Central memory CD8-positive, alpha-beta T cell (primary cell): ENCODE results near the gene ABCB1.

Experiments
- ATAC-seq: fragments of 150-1000 bp; cut with Tn5 transposase; replicated peaks from 2 replicates; pipeline ENCODE4 v1.10.0; 2022; ENCODE audit warnings: mild to moderate bottlenecking, moderate FRiP score, moderate number of reproducible peaks; ENCODE audit not compliant: poor library complexity, severe bottlenecking; ENCODE audit errors: extremely low read depth
- DNase-seq, 2 donors: peaks; one replicate each; pipeline ENCODE4 v3.0.0; 2021; ENCODE audit warnings: low spot score in 2 of 2
- H3K27ac Mint-ChIP-seq: one replicate; pipeline ENCODE4 v1.8.0; 2022; ENCODE audit warnings: low read depth, mild to moderate bottlenecking, moderate library complexity, mixed read lengths
- H3K27me3 Mint-ChIP-seq: one replicate; pipeline ENCODE4 v1.8.0; 2022; ENCODE audit warnings: mixed read lengths
- H3K36me3 Mint-ChIP-seq: one replicate; pipeline ENCODE4 v1.8.0; 2022; ENCODE audit warnings: mild to moderate bottlenecking, moderate library complexity, mixed read lengths; ENCODE audit not compliant: insufficient read depth
- H3K4me1 Mint-ChIP-seq: one replicate; pipeline ENCODE4 v1.8.0; 2022; ENCODE audit warnings: mixed read lengths
- H3K4me3 Mint-ChIP-seq: one replicate; pipeline ENCODE4 v1.8.0; 2022; ENCODE audit warnings: mild to moderate bottlenecking, moderate library complexity, mixed read lengths
- H3K9me3 Mint-ChIP-seq: one replicate; pipeline ENCODE4 v1.8.0; 2022; ENCODE audit warnings: mixed read lengths

The ABCB1 gene

GRCh38 chr7:87505557-87506245, 95.0 kb downstream of the ABCB1 start:
- DNase-seq = no peak
- Mint-ChIP-seq H3K27ac (no peak overlapping the region), H3K36me3 (peaks cover 6% of the 10 kb centered on the region), H3K27me3 (peaks cover 8% of the 10 kb centered on the region), H3K4me1 (no peaks in the 10 kb centered on the region), H3K9me3 (no peaks in the 10 kb centered on the region), H3K4me3 (no peak overlapping the region)
- ATAC-seq = no peak

- Mint-ChIP-seq H3K9me3 (no peaks in the 10 kb centered on the region), H3K4me1 (no peaks in the 10 kb centered on the region), H3K27me3 (peaks cover 14% of the 10 kb centered on the region), H3K36me3 (peaks cover 6% of the 10 kb centered on the region), H3K4me3 (no peak overlapping the region), H3K27ac (no peak overlapping the region)
- ATAC-seq = no peak
- no peak for DNase-seq
These were observed 95.6 kb downstream of the ABCB1 start for GRCh38 chr7:87505122-87505521.

GRCh38 chr7:87499494-87499893, 101.2 kb downstream of the ABCB1 start:
- Mint-ChIP-seq H3K27ac (no peak overlapping the region), H3K27me3 (peaks cover 14% of the 10 kb centered on the region), H3K4me3 (no peak overlapping the region), H3K9me3 (no peaks in the 10 kb centered on the region), H3K4me1 (no peaks in the 10 kb centered on the region), H3K36me3 (no peaks in the 10 kb centered on the region)
- no peak for DNase-seq
- no peak for ATAC-seq

- Mint-ChIP-seq H3K36me3 (no peaks in the 10 kb centered on the region), H3K27me3 (peaks cover 14% of the 10 kb centered on the region), H3K27ac (no peak overlapping the region), H3K4me1 (no peaks in the 10 kb centered on the region), H3K9me3 (no peaks in the 10 kb centered on the region), H3K4me3 (no peak overlapping the region)
- ATAC-seq (no peak), DNase-seq (no peak)
These were observed 101.8 kb downstream of the ABCB1 start for GRCh38 chr7:87498893-87499292.

- Mint-ChIP-seq H3K9me3 (no peaks in the 10 kb centered on the region), H3K36me3 (no peaks in the 10 kb centered on the region), H3K4me3 (no peak overlapping the region), H3K27ac (no peak overlapping the region), H3K4me1 (no peaks in the 10 kb centered on the region), H3K27me3 (peaks cover 14% of the 10 kb centered on the region)
- no peak for ATAC-seq
- no peak for DNase-seq
These were observed 103.2 kb downstream of the ABCB1 start for GRCh38 chr7:87497482-87497881.

- no peaks in the 10 kb centered on the region for H3K4me1 Mint-ChIP-seq
- H3K27ac Mint-ChIP-seq = no peak overlapping the region
- ATAC-seq = no peak
- no peaks in the 10 kb centered on the region for H3K9me3 Mint-ChIP-seq
- no peak for DNase-seq
- H3K4me3 Mint-ChIP-seq = no peak overlapping the region
- H3K27me3 Mint-ChIP-seq = peaks cover 2% of the 10 kb centered on the region
- H3K36me3 Mint-ChIP-seq = no peaks in the 10 kb centered on the region
These were observed 105.3 kb downstream of the ABCB1 start for GRCh38 chr7:87495366-87495765.

GRCh38 chr7:87494454-87494853, 106.2 kb downstream of the ABCB1 start:
- no peak for DNase-seq
- Mint-ChIP-seq H3K9me3 (no peaks in the 10 kb centered on the region), H3K27ac (no peak overlapping the region), H3K4me3 (no peak overlapping the region), H3K36me3 (no peaks in the 10 kb centered on the region), H3K4me1 (no peaks in the 10 kb centered on the region), H3K27me3 (no peaks in the 10 kb centered on the region)
- ATAC-seq = no peak

GRCh38 chr7:87483131-87483530, 117.6 kb downstream of the ABCB1 start:
- no peaks in the 10 kb centered on the region for H3K9me3 Mint-ChIP-seq
- peaks cover 46% of the 10 kb centered on the region for H3K27me3 Mint-ChIP-seq
- no peak for DNase-seq
- H3K27ac Mint-ChIP-seq = no peak overlapping the region
- H3K4me3 Mint-ChIP-seq = no peak overlapping the region
- no peaks in the 10 kb centered on the region for H3K36me3 Mint-ChIP-seq
- H3K4me1 Mint-ChIP-seq = no peaks in the 10 kb centered on the region
- no peak for ATAC-seq

GRCh38 chr7:87482115-87482514, 118.6 kb downstream of the ABCB1 start:
- no peaks in the 10 kb centered on the region for H3K36me3 Mint-ChIP-seq
- peaks cover 46% of the 10 kb centered on the region for H3K27me3 Mint-ChIP-seq
- no peak overlapping the region for H3K4me3 Mint-ChIP-seq
- no peak for ATAC-seq
- no peak overlapping the region for H3K27ac Mint-ChIP-seq
- no peaks in the 10 kb centered on the region for H3K4me1 Mint-ChIP-seq
- no peak for DNase-seq
- H3K9me3 Mint-ChIP-seq = no peaks in the 10 kb centered on the region

- no peak overlapping the region for H3K4me3 Mint-ChIP-seq
These were observed 120.3 kb downstream of the ABCB1 start for GRCh38 chr7:87480386-87480785.

GRCh38 chr7:87479951-87480350, 120.7 kb downstream of the ABCB1 start:
- Mint-ChIP-seq H3K9me3 (no peaks in the 10 kb centered on the region), H3K27ac (no peak overlapping the region), H3K4me3 (no peak overlapping the region), H3K27me3 (peaks cover 30% of the 10 kb centered on the region), H3K4me1 (no peaks in the 10 kb centered on the region), H3K36me3 (no peaks in the 10 kb centered on the region)
- ATAC-seq = no peak
- no peak for DNase-seq

More at GRCh38 chr7:87480386-87480785, 120.3 kb downstream of the ABCB1 start:
- no peaks in the 10 kb centered on the region for H3K9me3 Mint-ChIP-seq
- peaks cover 33% of the 10 kb centered on the region for H3K27me3 Mint-ChIP-seq
- H3K4me1 Mint-ChIP-seq = no peaks in the 10 kb centered on the region
- DNase-seq (no peak), ATAC-seq (no peak)
- no peak overlapping the region for H3K27ac Mint-ChIP-seq
- no peaks in the 10 kb centered on the region for H3K36me3 Mint-ChIP-seq

GRCh38 chr7:87476179-87476557, 124.5 kb downstream of the ABCB1 start:
- no peak for ATAC-seq
- no peak for DNase-seq
- H3K27ac Mint-ChIP-seq = no peak overlapping the region
- H3K4me3 Mint-ChIP-seq = no peak overlapping the region
- H3K9me3 Mint-ChIP-seq = no peaks in the 10 kb centered on the region
- no peaks in the 10 kb centered on the region for H3K36me3 Mint-ChIP-seq
- H3K4me1 Mint-ChIP-seq = no peaks in the 10 kb centered on the region
- H3K27me3 Mint-ChIP-seq = peaks cover 24% of the 10 kb centered on the region

- peaks cover 24% of the 10 kb centered on the region for H3K27me3 Mint-ChIP-seq
- H3K4me3 Mint-ChIP-seq = no peak within 1 kb of the TSS
These were observed 125.1 kb downstream of the ABCB1 start, which contains the start of gene ABCB4 for GRCh38 chr7:87475359-87476178. ABCB4 (minus strand) TSS chr7:87475680; CDS start chr7:87475465, 215 bp downstream.

More at GRCh38 chr7:87475359-87476178, 125.1 kb downstream of the ABCB1 start, which contains the start of gene ABCB4:
- Mint-ChIP-seq H3K27ac (no peak within 1 kb of the TSS), H3K4me1 (no peaks in the 10 kb centered on the region), H3K36me3 (no peaks in the 10 kb centered on the region), H3K9me3 (no peaks in the 10 kb centered on the region)
- no peak for ATAC-seq
- DNase-seq = no peak
